SK-N-SH (cell line): ENCODE results near the gene GPR42. TPM values are rescaled to one million over a fixed set of nuclear protein-coding genes. Genes with fewer than 3 reads are reported as not detected.

Experiments used
- CTCF ChIA-PET: fragments of 300-600, 350-600 bp; formaldehyde crosslinking; extraction: SDS; loops from one replicate; lab custom pipeline; 2021; lab: Yijun Ruan, JAX
- POLR2A ChIA-PET: fragments of 350-600 bp; sonication (Branson Sonifier 250); formaldehyde crosslinking; extraction: SDS; loops from one replicate; lab custom pipeline; 2020; ENCODE audit warnings: antibody characterized with exemption, inconsistent platforms; lab: Yijun Ruan, JAX
- DNase-seq: peaks from one replicate; pipeline ENCODE4 v3.0.0; 2012
- H2AFZ ChIP-seq: fragments of 200-600 bp; sonication (generic); 2 replicates; pipeline ENCODE4 v1.8.1; 2016; ENCODE audit warnings: antibody characterized with exemption, mild to moderate bottlenecking, low read depth
- H3F3A ChIP-seq: fragments of 200-600 bp; sonication (generic); replicated peaks from 2 replicates; pipeline ENCODE3; 2016; ENCODE audit warnings: antibody characterized with exemption, mild to moderate bottlenecking; ENCODE audit not compliant: insufficient read depth
- H3K27ac ChIP-seq, 2 experiments: fragments of 200-500 bp in 1 of 2; fragments of 200-600 bp in 1 of 2; sonication (Bioruptor generic) in 1 of 2; sonication (generic), shearing (Covaris generic) in 1 of 2; 2 replicates each; pipeline versions ENCODE4 v1.5.1 to v1.6.1; 2014 to 2016; ENCODE audit warnings: low read depth in 2 of 2, inconsistent platforms in 1 of 2, low read length in 1 of 2, mild to moderate bottlenecking in 1 of 2, mixed read lengths in 1 of 2
- H3K27me3 ChIP-seq: fragments of 200-600 bp; sonication (generic), shearing (Covaris generic); 2 replicates; pipeline ENCODE4 v1.6.1; 2016; ENCODE audit warnings: mixed run types; ENCODE audit not compliant: insufficient read depth
- H3K36me3 ChIP-seq, 2 experiments: fragments of 200-500 bp in 1 of 2; fragments of 200-600 bp in 1 of 2; sonication (Bioruptor generic) in 1 of 2; sonication (generic) in 1 of 2; replicated peaks in 1 of 2; 2 replicates each; pipeline versions ENCODE3 to v1.5.1; 2014 to 2016; ENCODE audit warnings: low read length in 1 of 2, mild to moderate bottlenecking in 1 of 2; ENCODE audit not compliant: insufficient read depth in 2 of 2, control insufficient read depth in 1 of 2
- H3K4me1 ChIP-seq, 2 experiments: fragments of 200-500 bp in 1 of 2; fragments of 200-600 bp in 1 of 2; sonication (Bioruptor generic) in 1 of 2; sonication (generic), shearing (Covaris generic) in 1 of 2; 2 replicates each; pipeline versions ENCODE4 v1.5.1 to v1.6.1; 2014 to 2016; ENCODE audit warnings: low read depth in 1 of 2, low read length in 1 of 2, mixed run types in 1 of 2; ENCODE audit not compliant: insufficient read depth in 2 of 2, control insufficient read depth in 1 of 2
- H3K4me2 ChIP-seq: fragments of 200-600 bp; sonication (generic), shearing (Covaris generic); 2 replicates; pipeline ENCODE4 v1.6.1; 2017; ENCODE audit warnings: mixed run types
- H3K4me3 ChIP-seq, 2 experiments: fragments of 200-500 bp in 1 of 2; fragments of 200-600 bp in 1 of 2; sonication (Bioruptor generic) in 1 of 2; sonication (generic), shearing (Covaris generic) in 1 of 2; 2 replicates each; pipeline versions ENCODE4 v1.5.1 to v1.8.1; 2014 to 2016; ENCODE audit warnings: low read depth in 2 of 2, inconsistent platforms in 1 of 2, low read length in 1 of 2, mild to moderate bottlenecking in 1 of 2, mixed read lengths in 1 of 2, moderate library complexity in 1 of 2
- H3K79me2 ChIP-seq: fragments of 200-600 bp; sonication (generic); 2 replicates; pipeline ENCODE4 v1.8.1; 2017; ENCODE audit warnings: mild to moderate bottlenecking; ENCODE audit not compliant: insufficient read depth
- H3K9ac ChIP-seq: fragments of 200-600 bp; sonication (generic); 2 replicates; pipeline ENCODE4 v1.6.1; 2017; ENCODE audit warnings: mixed run types
- H3K9me2 ChIP-seq: fragments of 200-600 bp; sonication (generic); 2 replicates; pipeline ENCODE4 v1.6.1; 2017; ENCODE audit warnings: mixed run types
- H3K9me3 ChIP-seq: fragments of 200-600 bp; sonication (generic); 2 replicates; pipeline ENCODE4 v1.6.1; 2017; ENCODE audit warnings: mixed run types, mild to moderate bottlenecking, moderate library complexity
- H4K20me1 ChIP-seq: fragments of 200-600 bp; sonication (generic); 2 replicates; pipeline ENCODE4 v1.6.1; 2017; ENCODE audit warnings: mild to moderate bottlenecking, mixed run types; ENCODE audit not compliant: insufficient read depth
- FOXJ3 ChIP-seq: sonication (generic); formaldehyde crosslinking; IDR thresholded peaks from 2 replicates; pipeline ENCODE4 v1.5.1; 2020; ENCODE audit warnings: mild to moderate bottlenecking, missing genetic modification reagents
- GABPA ChIP-seq: IDR thresholded peaks from 2 replicates; pipeline ENCODE4 v1.4.0; 2012; ENCODE audit warnings: low read depth, mild to moderate bottlenecking
- MXI1 ChIP-seq: IDR thresholded peaks from 2 replicates; pipeline ENCODE4 v1.6.1; 2012; ENCODE audit warnings: mild to moderate bottlenecking, low read depth, low read length, improper control_type of control experiment
- NFIC ChIP-seq: IDR thresholded peaks from 2 replicates; pipeline ENCODE4 v1.4.0; 2012; ENCODE audit warnings: borderline replicate concordance
- RAD21 ChIP-seq: IDR thresholded peaks from 2 replicates; pipeline ENCODE4 v1.6.1; 2012; ENCODE audit warnings: mild to moderate bottlenecking, low read length
- SIN3A ChIP-seq: IDR thresholded peaks from 2 replicates; pipeline ENCODE4 v1.6.1; 2012; ENCODE audit warnings: low read depth, mild to moderate bottlenecking, low read length, moderate library complexity, borderline replicate concordance
- SMC3 ChIP-seq: IDR thresholded peaks from 2 replicates; pipeline ENCODE4 v1.6.1; 2012; ENCODE audit warnings: low read depth, low read length, improper control_type of control experiment
- WGBS: methylation state at CpG from one replicate; pipeline ENCODE4 v1.1.6; 2017; ENCODE audit warnings: low lambda C conversion rate; 5-methylcytosine and 5-hydroxymethylcytosine counted together
- polyA plus RNA-seq, 3 experiments: library from polyadenylated mRNA; depleted of rRNA; stranded (reverse); fragments of >200 nt; gene quantifications; 2 replicates each; pipeline ENCODE4 v1.2.3, GENCODE V29; 2012
- TF ChIP-seq, protein P1 (sequence below): fragments of 150-350 bp; IDR thresholded peaks from 2 replicates; pipeline ENCODE4 v1.6.1; 2017; ENCODE audit warnings: antibody characterized with exemption, low read length, low read depth, borderline replicate concordance
- TF ChIP-seq, protein P2 (sequence below): fragments of 200-600 bp; sonication (generic); IDR thresholded peaks from 2 replicates; pipeline ENCODE4 v1.6.1; 2017; ENCODE audit warnings: antibody characterized with exemption, mild to moderate bottlenecking, moderate library complexity

GPR42 gene, protein sequence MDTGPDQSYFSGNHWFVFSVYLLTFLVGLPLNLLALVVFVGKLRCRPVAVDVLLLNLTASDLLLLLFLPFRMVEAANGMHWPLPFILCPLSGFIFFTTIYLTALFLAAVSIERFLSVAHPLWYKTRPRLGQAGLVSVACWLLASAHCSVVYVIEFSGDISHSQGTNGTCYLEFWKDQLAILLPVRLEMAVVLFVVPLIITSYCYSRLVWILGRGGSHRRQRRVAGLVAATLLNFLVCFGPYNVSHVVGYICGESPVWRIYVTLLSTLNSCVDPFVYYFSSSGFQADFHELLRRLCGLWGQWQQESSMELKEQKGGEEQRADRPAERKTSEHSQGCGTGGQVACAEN
- polyA plus RNA-seq (2012; rRNA removed): not detected in 2 replicates
- not detected in 2 replicates for polyA plus RNA-seq (2012; cell fraction: cytosol; rRNA removed)
- not detected in 2 replicates for polyA plus RNA-seq (2012; cell fraction: nucleus; rRNA removed)

DNA sequence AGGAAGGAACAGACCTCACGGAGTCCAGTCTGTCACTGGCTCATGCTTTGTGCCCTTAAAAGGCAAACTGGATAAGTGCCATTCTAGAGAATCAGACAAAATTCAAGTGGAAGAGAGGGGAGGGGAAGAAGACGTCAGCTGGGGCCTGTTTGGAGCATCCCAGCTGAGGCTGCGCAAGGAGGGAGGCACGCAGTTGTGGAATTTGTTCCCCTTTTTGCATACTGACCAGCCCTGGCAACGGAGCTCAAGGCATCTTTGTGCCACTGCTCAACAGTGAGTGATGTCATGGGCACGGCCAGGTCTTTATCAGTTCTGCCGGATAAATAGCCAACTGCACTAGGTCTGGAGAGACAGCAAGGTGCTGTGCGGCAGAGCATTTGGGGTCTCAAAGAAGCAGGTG is at the start of gene GPR42:
Gene GPR42, plus strand, starts transcription at position 347 of the 400 bp plus-strand sequence. CDS start 292 bp downstream, outside the sequence.
- DNase-seq: no peak
- Histone ChIP-seq H3K79me2 (no peaks in the 10 kb centered on the region), H3K9ac (no peak within 1 kb of the TSS), H3F3A (no peaks in the 10 kb centered on the region), H3K27ac (no peak within 1 kb of the TSS), H3K4me2 (no peak within 1 kb of the TSS), H3K4me3 (no peak within 1 kb of the TSS), H2AFZ (no peak within 1 kb of the TSS), H3K9me2 (no peaks in the 10 kb centered on the region), H3K4me1 (no peaks in the 10 kb centered on the region), H3K36me3 (no peaks in the 10 kb centered on the region), H3K9me3 (no peaks in the 10 kb centered on the region), H3K27me3 (peaks cover 12% of the 10 kb centered on the region), H4K20me1 (no peaks in the 10 kb centered on the region)
- TF ChIP-seq, protein P1, sequence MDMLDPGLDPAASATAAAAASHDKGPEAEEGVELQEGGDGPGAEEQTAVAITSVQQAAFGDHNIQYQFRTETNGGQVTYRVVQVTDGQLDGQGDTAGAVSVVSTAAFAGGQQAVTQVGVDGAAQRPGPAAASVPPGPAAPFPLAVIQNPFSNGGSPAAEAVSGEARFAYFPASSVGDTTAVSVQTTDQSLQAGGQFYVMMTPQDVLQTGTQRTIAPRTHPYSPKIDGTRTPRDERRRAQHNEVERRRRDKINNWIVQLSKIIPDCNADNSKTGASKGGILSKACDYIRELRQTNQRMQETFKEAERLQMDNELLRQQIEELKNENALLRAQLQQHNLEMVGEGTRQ: no peak
- TF ChIP-seq MXI1: no peak
- no peak for TF ChIP-seq SMC3
- TF ChIP-seq, protein P2, sequence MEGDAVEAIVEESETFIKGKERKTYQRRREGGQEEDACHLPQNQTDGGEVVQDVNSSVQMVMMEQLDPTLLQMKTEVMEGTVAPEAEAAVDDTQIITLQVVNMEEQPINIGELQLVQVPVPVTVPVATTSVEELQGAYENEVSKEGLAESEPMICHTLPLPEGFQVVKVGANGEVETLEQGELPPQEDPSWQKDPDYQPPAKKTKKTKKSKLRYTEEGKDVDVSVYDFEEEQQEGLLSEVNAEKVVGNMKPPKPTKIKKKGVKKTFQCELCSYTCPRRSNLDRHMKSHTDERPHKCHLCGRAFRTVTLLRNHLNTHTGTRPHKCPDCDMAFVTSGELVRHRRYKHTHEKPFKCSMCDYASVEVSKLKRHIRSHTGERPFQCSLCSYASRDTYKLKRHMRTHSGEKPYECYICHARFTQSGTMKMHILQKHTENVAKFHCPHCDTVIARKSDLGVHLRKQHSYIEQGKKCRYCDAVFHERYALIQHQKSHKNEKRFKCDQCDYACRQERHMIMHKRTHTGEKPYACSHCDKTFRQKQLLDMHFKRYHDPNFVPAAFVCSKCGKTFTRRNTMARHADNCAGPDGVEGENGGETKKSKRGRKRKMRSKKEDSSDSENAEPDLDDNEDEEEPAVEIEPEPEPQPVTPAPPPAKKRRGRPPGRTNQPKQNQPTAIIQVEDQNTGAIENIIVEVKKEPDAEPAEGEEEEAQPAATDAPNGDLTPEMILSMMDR: no peak
- TF ChIP-seq NFIC: no peak
- TF ChIP-seq FOXJ3 (CRISPR knock-in tag): no peak
- no peak for TF ChIP-seq SIN3A
- ChIA-PET POLR2A (no interaction called here), CTCF (interaction anchor here (0.6 to 1.1 kb wide), 2 partner anchors 18 to 124 kb away, joined by 3 read pairs; no protein-coding TSS in a partner anchor)
- 23% methylated on average over 7 of the region's 8 CpGs for WGBS

DNA sequence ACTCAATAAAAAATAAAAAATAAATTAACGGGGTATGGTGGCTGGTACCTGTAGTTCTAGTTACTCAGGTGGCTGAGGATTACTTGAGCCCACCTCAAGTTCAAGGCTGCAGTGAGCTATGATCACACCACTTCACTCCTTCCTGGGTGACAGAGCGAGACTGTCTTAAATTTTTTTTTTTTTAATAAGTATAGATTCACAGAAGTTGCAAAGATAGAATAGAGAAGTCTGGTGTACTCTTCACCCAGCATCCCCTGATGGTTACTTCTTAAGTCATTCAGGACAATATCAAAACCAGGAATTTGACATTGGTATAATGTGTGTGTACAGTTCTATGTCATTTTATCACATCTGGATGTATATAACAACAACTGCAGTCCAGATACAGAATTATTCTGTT is 49.6 kb upstream of the GPR42 start:
- CTCF ChIA-PET: no interaction called here
- DNase-seq: no peak
- Histone ChIP-seq H3K27ac (no peak overlapping the region), H3F3A (no peaks in the 10 kb centered on the region), H3K27me3 (peaks cover 10% of the 10 kb centered on the region; the same call in 1 of the 2 replicates), H4K20me1 (no peaks in the 10 kb centered on the region), H3K4me1 (no peaks in the 10 kb centered on the region), H3K4me3 (no peak overlapping the region), H3K9me3 (no peaks in the 10 kb centered on the region)
- 26% methylated on average over 2 of the region's 2 CpGs for WGBS
- TF ChIP-seq RAD21: no peak
- no peak for TF ChIP-seq SIN3A
- TF ChIP-seq GABPA: no peak
- TF ChIP-seq, all 33 proteins: peak for 0
- H2AFZ ChIP-seq: no peak overlapping the region
- POLR2A ChIA-PET: no interaction called here
- H3K9ac ChIP-seq: no peak overlapping the region
- no peaks in the 10 kb centered on the region for H3K36me3 ChIP-seq
- no peak overlapping the region for H3K4me2 ChIP-seq
- no peaks in the 10 kb centered on the region for H3K9me2 ChIP-seq
- no peaks in the 10 kb centered on the region for H3K79me2 ChIP-seq
